ENCODE results near the gene TCAP.
"Not testable (repeated sequence)": the region's sequence is repeated elsewhere in the genome, so short reads cannot be mapped to it uniquely, and the experiment has no call there.

Gene TCAP

DNA sequence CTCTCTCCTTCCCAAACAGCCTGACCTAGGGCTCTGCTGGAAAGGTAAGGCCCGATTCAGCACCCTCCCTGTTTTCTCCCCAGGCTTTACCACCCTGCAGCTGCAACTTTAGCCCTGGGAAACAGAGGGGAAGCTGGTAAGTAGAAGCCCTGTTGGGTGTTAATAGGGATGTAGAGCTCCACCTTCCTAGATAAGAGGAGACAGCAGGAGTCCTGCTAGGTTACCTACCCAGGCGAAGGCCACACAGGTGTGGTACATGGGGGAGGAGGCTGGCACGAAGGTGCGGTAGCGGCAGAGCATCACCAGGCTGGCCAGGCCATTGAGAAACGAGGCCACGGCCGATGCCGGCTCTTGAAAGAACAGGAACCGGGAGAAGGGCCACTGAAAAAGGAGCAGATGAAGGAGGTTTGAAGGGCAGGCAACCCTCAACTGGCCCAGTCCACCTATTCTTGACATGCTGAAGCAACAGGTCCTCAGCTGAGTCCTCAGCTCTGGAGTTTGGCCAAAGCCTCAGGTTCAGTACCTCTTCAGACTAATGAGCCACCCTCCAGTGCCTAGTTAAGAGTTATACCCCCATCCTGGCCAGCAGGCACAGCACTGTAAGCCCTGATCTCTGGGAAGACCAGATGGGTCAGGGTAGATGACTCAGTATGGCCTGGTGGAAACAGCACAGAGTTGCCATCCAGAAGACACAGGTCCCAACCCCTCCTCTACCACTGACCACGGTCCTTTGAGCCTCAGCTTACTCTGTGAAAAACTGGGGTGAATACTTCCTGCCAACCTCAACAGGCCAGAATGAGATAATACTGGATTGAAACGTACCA lies 19.4 kb downstream of the TCAP start:
- no peak for DNase-seq

DNA sequence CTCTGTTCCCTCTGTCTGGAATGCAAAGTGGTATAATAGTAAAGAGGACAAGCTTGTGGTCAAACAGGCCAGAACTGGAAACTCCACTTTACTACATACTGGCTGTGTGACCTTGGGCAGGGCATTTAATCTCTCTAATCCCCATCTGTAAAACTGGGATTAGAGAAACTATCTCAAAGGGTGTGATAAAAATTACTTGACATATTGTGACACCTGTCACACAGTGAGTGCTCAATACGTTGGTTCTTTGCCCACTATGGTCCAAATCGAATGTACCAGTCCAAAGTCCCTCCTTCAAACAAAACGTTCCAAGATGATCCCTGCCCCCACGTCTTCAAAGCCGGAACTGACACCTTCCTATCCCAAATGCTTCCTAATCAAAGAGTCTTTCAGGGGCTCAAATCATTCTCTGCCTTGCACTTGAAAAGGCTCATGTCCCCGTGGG lies 22.0 kb downstream of the TCAP start:
- DNase-seq, result no peak

DNA sequence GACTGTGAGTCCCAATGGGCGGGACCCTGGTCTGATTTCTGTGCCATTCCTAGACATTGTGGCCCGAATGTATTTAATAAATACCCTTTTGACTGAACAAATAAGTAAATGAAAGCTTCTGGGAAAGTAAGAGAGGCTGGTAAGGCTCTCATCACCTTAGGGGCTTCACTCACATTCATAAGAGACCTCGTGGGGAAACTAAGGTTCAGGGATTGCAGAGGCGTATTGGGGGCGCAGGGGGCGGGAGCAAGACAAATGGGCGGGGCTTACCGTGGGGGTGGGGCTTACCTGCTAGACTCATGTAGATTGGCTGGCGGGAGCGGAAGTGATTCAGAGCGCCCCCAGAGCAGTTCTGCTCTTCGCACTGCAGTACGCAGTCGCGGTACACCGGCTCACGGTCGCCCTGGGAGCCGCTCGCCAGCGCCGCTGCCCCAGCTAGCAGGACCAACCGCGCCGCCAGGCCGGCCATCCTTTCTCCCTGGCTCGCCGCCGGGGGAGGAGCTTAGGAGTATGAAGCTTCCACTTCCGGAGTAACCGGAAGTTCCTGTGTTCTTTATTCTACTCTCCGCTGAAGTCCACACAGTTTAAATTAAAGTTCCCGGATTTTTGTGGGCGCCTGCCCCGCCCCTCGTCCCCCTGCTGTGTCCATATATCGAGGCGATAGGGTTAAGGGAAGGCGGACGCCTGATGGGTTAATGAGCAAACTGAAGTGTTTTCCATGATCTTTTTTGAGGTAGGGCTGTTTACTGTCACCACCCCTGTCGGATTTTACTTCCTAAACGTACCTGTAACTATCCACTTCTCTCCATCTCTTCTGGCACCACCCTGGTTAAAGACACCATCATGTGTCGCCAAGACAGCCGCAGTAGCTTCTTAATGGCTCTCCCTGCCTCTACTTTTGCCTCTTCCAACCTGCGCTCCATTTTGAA lies 22.7 kb downstream of the TCAP start, which contains the start of gene PGAP3:
Gene PGAP3, minus strand, starts transcription at position 512 of the 929 bp plus-strand sequence. Its CDS starts 43 bp downstream, at position 469.
- peak; percentile 92 for DNase-seq

- DNase-seq, result no peak
Measured at GRCh38 chr17:39688475-39688835, 23.3 kb downstream of the TCAP start.

- DNase-seq, result no peak
Measured at GRCh38 chr17:39688945-39689344, 23.8 kb downstream of the TCAP start.

GRCh38 chr17:39694593-39694992 lies 29.4 kb downstream of the TCAP start:
- no peak for DNase-seq

GRCh38 chr17:39695089-39695474 lies 29.9 kb downstream of the TCAP start:
- no peak for DNase-seq

DNA sequence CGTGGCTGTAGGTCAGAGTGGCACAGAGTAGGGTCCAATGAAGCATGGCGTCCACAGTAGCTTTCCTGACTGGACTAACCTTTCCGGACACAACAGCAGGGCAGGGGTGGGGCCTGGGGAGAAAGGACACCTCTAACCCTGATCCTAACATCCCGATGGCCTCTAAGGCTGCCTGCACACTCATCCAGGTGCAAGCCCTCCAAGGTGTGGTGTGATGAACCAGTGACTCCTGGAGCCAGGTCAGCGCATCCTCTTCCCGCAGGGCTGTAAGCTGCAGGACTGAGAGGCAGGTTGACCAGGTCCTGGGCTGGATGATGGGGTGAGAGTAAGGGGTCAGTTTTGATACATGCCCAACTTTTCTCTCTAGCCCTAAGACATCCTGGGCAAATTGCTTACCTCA lies 31.6 kb downstream of the TCAP start:
- no peak for DNase-seq

GRCh38 chr17:39697961-39698360 lies 32.8 kb downstream of the TCAP start:
- no peak for DNase-seq

DNA sequence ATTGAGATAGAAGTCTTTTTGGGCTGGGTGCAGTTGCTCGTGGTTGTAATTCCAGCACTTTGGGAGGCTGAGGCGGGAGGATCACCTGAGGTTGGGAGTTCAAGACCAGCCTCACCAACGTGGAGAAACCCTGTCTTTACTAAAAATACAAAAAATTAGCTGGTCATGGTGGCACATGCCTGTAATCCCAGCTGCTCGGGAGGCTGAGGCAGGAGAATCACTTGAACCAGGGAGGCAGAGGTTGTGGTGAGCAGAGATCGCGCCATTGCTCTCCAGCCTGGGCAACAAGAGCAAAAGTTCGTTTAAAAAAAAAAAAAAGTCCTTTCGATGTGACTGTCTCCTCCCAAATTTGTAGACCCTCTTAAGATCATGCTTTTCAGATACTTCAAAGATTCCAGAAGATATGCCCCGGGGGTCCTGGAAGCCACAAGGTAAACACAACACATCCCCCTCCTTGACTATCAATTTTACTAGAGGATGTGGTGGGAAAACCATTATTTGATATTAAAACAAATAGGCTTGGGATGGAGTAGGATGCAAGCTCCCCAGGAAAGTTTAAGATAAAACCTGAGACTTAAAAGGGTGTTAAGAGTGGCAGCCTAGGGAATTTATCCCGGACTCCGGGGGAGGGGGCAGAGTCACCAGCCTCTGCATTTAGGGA lies 34.1 kb downstream of the TCAP start:
- not testable (repeated sequence) for DNase-seq

GRCh38 chr17:39699818-39700147 lies 34.6 kb downstream of the TCAP start, which contains the start of gene ERBB2:
ERBB2 (plus strand) TSS chr17:39700064; CDS start chr17:39700239, 175 bp downstream.
- DNase-seq, result no peak

GRCh38 chr17:39700148-39700987 lies 35.2 kb downstream of the TCAP start:
- DNase-seq, result no peak

DNA sequence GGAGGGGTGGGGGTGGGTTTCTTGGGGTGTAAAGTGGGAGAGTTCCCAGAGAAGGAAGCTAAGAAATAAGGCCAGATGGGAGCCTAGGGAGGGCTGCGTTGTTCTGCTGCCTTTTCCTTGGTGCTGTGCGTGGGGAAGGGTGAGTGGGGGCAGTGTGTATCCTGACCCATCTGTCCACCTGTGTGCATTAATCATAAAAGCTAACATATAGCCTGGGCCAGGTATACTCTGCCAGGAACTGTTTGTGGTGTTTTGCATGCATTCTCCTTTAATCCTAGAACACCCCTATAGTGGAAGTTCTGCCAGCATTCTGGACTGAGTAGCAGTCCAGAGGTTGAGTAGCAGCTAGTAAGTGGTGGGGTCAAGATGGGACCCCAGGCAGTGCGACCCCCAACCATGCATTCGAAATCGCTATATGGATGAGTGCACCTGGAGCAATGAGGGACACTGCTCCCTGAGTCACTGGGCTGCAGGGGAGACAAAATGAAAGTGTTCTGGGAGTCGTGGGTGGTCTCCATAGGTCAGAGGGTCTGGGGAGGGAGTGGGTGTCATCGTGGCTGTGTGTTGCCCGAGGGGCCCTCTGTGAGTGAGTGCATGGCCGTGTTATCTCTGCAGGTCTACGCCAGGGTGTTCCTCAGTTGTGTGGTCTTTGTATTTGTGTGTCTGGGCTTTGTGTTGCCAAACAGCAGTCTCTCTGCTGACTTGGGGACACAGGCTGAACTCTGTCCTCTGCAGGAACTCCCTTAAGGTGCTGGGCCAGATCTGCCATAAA lies 36.0 kb downstream of the TCAP start:
- DNase-seq, result no peak

GRCh38 chr17:39701784-39702422 lies 36.8 kb downstream of the TCAP start:
- DNase-seq, result no peak

- DNase-seq, result no peak
Measured at GRCh38 chr17:39702901-39703893, 38.0 kb downstream of the TCAP start.

GRCh38 chr17:39703913-39704312 lies 38.8 kb downstream of the TCAP start:
- DNase-seq, result no peak

GRCh38 chr17:39704821-39705551 lies 39.8 kb downstream of the TCAP start:
- no peak for DNase-seq

DNA sequence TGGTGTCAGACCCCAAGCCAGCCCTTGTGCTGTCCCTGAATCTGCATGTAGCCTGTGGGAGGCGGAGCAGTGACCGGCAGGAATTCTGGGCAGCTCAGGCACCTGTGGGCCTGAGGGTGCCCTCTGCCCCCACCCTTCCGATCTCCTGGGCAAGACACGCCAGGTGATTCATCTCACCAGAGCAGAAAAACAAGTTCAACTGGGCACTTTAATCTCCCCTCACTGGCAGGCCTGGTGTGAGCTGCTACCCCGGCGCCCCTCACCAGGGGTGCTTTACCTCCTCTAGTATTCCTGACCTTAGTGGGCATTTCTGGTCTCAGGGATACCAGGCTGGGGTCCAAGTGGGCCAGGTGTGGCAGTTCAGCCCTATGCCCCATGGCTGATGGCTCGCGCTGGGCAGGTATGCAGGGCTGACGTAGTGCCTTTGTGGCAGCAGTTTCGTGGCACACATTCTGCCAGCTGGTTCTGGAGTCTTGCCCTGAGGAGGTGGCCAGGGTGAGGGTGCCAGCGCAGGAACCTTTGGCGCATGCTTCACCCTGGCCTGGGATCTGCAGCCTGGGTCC lies 40.7 kb downstream of the TCAP start:
- no peak for DNase-seq

DNA sequence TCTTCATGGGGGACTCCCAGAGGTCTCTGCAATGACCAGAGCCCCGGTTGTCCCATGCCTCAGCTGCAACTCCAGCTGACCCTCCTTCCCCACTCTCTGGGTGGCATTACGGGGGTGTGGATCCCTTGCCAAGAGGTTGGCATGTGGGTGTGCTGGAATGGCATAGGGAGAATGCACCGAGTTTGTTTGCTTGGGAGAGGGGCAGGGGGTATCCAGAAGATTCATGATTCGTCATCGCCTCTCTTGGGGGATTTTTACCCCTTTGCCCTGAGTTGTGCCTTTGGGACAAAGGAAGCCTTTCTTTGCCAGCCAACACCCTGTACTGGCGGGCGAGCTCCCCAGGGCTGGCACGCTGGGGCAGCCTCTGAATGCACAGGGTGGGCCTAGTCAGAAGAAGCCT lies 41.2 kb downstream of the TCAP start:
- DNase-seq, result no peak

Measured in midbrain (tissue), 1 donor.